Femur (tissue), 1 donor: Measurements from ENCODE around the gene KCNN4.
"Not testable (repeated sequence)": the region's sequence is repeated elsewhere in the genome, so short reads cannot be mapped to it uniquely, and the experiment has no call there.

ENCODE experiments used
- DNase-seq: peaks from one replicate; pipeline ENCODE4 v3.0.0-alpha.2; 2017

The KCNN4 gene

GRCh38 chr19:43774103-43774939, 6.5 kb downstream of the KCNN4 start:
- peak; percentile 83 for DNase-seq

- DNase-seq = no peak
Measured at GRCh38 chr19:43773725-43774102, 7.1 kb downstream of the KCNN4 start.

- DNase-seq = no peak
Measured at GRCh38 chr19:43769256-43769655, 11.5 kb downstream of the KCNN4 start.

GRCh38 chr19:43768273-43769050, 12.3 kb downstream of the KCNN4 start:
- no peak for DNase-seq

- no peak for DNase-seq
Measured at GRCh38 chr19:43767818-43768217, 13.0 kb downstream of the KCNN4 start.

- no peak for DNase-seq
Measured at GRCh38 chr19:43767316-43767715, 13.5 kb downstream of the KCNN4 start.

GRCh38 chr19:43766755-43767043, 14.1 kb downstream of the KCNN4 start:
- no peak for DNase-seq

- peak; percentile 80 for DNase-seq
Measured at GRCh38 chr19:43765109-43765876, 15.5 kb downstream of the KCNN4 start.

- DNase-seq = not testable (repeated sequence)
Measured at GRCh38 chr19:43764684-43765083, 16.1 kb downstream of the KCNN4 start.

- DNase-seq = no peak
Measured at GRCh38 chr19:43763473-43763939, 17.3 kb downstream of the KCNN4 start.

- no peak for DNase-seq
Measured at GRCh38 chr19:43762814-43763213, 18.0 kb downstream of the KCNN4 start.

- no peak for DNase-seq
Measured at GRCh38 chr19:43760941-43761340, 19.8 kb downstream of the KCNN4 start.

- DNase-seq = no peak
Measured at GRCh38 chr19:43759515-43759914, 21.3 kb downstream of the KCNN4 start.

GRCh38 chr19:43755256-43755801, 25.4 kb downstream of the KCNN4 start:
- DNase-seq = peak; percentile 88

GRCh38 chr19:43754503-43755255, 26.1 kb downstream of the KCNN4 start, which contains the start of gene SMG9:
SMG9 (minus strand) TSS chr19:43754962; CDS start chr19:43750741, 4,221 bp downstream.
- DNase-seq = peak; percentile 99

GRCh38 chr19:43754253-43754502, 26.6 kb downstream of the KCNN4 start:
- no peak for DNase-seq

GRCh38 chr19:43752287-43752875, 28.4 kb downstream of the KCNN4 start:
- no peak for DNase-seq

GRCh38 chr19:43751466-43752220, 29.1 kb downstream of the KCNN4 start:
- DNase-seq = no peak

- DNase-seq = no peak
Measured at GRCh38 chr19:43749898-43750297, 30.9 kb downstream of the KCNN4 start.

GRCh38 chr19:43749152-43749551, 31.6 kb downstream of the KCNN4 start:
- DNase-seq = no peak

- DNase-seq = no peak
Measured at GRCh38 chr19:43748685-43749084, 32.1 kb downstream of the KCNN4 start.
